ENCODE data around the gene BAAT.
"Not testable (repeated sequence)": the region's sequence is repeated elsewhere in the genome, so short reads cannot be mapped to it uniquely, and the experiment has no call there.

BAAT gene

DNA sequence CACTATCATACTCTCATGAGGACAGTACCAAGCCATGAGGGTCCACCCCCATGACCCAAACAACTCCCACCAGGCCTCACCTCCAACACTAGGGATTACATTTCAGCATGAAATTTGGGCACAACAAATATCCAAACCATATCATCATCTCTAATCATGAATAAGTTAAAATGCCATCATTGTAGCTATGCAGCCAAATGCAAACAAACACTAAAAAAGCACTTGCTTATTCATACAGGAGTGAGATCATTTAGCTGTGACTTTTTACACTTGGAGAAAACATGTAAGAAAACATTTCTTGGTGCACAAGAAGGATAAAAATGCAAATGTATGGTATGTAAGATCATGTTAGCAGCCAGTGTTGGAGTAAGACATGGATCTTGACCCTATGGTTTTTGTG is 24.2 kb downstream of the BAAT start:
- DNase-seq (ENCODE audit: low spot score), result no peak

DNA sequence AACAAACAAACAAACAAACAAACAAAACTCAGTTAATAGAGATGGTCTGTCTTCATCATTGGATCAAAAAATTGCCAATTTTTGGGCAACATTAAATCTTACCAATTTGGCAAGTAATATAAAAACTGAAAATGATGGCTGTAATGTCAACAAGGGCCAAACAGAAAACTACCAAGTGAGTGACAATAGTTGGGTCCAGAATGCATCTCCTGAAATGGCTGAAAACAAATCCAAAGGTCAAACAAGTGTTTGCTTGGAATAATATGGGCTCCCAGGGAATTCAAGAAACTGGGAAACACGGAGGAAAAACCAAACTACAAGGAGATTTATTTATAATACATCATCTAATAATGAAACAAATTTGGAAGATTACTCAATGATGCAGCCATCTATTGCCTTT is 25.1 kb downstream of the BAAT start:
- no peak for DNase-seq (ENCODE audit: low spot score)

DNA sequence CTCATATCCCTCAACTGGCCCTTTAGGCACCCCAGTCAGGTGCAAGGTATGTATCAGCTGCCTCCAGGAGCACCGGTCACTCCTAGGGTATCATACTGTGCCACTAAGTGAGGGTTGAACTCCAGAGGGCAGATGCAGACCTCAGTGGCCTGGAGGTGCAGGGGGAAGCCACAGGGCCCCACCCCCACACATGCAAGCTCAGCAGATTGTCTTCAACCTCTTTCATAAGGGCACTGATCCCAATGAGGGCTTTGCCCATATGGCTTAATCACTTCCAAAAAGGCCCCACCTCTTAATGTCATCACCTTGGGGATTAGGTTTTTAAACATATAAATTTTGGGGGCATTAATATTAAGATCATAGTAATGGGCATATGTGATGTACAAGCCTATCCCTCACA is 28.2 kb downstream of the BAAT start:
- DNase-seq (ENCODE audit: low spot score), result no peak

DNA sequence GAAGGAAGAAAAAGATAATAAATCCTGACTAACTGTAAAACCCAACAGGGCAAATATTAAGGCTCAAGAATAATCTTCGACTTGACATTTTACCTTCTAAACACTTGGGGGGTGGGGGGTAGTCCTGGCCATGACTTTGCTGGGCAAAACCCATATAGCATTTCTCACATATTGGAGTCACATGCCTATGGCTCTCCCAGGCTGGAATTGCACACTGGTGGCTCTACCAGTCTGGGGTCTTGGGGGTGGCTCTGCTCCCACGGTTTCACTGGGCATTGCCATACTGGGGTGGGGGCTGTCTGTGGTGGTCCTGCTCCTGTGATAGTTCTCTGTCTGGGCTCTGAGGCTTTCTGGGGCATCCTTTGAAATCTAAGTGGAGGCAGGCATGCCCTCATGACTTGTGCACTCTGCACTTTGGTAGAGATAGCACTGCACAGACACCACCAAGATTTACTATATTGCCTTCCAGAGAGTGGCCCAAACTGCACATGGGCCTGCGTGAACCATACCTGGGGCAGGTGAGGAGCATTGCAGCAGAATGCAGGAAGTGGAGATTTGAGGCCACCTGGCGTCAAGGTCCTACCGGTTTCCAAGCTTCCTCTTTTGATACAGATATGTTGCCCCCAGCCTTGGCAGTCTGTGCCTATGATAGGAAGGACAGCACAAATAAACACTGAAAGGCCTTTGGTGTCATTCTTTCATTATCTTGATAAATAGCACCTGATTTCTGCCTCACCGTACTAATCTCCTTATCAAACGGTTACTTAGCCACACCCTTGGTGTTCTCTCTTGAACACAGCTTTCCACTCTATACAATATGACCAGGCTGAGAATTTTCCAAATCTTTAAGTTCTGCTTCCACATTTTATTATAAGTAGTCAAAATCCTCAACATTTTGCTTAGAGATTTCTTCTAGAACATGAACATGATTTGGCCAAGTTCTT is 29.8 kb downstream of the BAAT start:
- no peak for DNase-seq (ENCODE audit: low spot score)

DNA sequence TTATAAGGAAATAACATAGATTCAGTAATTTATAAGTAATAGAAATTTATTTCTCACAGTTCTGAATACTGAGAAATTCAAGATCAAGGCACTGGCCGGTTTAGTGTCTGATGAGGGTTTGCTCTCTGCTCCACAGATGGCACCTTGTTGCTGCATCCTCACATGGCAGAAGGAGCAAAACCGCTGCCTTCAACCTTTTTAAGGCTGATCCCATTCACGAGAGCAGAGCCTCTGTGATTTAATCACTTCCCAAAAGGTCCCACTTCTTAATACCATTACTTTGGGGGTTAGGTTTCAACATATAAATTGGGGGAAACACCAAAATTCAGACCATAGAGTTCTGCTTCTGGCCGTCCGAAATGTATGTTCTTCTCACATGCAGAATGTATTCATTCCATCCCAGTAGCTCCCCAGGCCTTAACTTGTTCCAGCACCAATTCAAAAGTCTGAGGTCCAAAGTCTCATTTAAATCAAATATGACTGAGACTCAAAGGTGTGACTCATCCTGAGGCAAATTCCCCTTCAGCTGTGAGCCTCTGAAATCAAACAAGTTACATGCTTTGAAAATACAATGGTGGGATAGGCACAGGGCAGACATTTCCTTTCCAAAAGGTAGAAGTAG is 30.6 kb downstream of the BAAT start:
- DNase-seq (ENCODE audit: low spot score), result no peak

DNA sequence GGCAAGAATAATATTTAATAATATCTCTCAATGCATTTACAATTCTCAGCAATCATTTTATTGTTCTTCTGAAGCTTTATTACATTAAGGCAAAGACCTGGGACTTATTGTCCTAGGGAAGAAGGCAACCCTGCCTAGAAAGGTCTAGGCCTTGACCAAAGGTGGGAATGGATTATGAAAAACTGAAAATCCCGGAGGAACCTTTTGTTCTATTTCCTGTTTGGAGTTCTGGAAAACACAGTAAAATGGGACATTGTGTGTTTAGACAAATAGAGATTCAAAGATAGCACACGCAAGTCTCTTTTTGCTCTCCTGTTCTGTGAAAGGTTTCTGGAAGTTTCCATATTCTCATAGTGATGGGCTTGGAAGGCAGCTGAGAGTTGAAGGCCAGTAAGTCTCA is 31.1 kb downstream of the BAAT start:
- no peak for DNase-seq (ENCODE audit: low spot score)

DNA sequence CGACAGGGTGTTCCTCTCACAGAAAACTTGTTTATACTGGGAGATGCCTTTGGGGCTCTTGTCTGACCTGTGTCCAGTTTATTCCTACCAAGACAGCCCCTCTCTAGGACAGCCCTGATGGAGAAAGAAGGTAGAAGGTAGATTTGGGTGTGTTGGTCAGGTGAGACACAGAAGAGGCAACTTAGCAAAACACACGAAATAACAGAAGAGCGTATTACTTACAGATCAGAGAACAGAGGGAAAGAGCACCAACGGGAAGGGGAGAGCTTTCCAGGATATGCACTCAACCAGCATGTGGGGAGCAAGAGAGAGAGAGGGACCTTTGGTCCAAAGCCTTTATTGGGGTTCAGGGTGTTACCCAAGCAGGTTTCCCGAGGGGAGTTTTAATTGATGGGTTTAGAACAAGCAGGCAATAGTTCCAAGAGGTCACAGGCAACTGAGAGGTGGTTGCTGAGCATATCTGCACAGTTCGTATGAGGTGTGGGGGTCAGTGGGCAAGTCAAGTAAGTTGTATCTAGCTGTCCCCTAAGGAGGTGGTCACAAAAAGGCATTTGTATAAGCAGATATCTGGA is 31.8 kb downstream of the BAAT start:
- no peak for DNase-seq (ENCODE audit: low spot score)

DNA sequence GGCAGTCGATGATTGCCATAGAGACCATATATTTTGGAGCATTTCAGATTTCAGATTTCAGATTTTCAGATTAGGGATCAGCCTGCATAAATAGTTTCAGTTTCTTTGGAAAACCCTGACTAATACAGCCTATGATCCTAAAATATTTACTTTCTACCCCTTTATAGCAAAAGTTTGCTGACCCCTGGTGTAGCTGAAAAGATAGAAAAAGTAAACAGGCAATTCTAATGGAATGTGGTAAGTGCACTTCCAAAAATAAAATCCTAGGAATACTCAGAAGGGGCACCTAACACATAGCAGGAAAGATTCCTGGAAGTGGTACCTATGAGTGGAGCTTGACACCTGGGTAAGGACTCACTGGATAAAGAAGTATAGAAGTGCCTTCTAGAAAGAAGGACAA is 34.5 kb downstream of the BAAT start:
- no peak for DNase-seq (ENCODE audit: low spot score)

DNA sequence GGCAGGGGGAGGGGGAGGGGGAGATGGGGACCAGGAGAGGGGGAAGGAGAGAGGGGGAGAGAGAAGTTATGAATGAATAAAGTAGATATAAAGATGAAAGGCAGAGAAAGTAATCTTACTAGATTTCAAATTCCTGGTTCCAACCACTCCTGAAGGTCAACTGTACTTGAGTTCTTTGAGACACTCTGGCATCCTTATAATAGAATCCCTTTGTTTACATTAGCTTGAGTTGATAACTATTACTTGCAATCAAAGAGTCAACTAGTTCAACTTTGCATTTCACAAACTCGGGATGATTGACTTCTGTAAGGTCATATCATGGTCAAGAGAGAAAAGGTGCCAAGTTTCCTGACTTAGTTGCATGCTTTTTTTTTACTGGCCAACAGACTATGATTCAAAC is 42.2 kb downstream of the BAAT start:
- no peak for DNase-seq (ENCODE audit: low spot score)

DNA sequence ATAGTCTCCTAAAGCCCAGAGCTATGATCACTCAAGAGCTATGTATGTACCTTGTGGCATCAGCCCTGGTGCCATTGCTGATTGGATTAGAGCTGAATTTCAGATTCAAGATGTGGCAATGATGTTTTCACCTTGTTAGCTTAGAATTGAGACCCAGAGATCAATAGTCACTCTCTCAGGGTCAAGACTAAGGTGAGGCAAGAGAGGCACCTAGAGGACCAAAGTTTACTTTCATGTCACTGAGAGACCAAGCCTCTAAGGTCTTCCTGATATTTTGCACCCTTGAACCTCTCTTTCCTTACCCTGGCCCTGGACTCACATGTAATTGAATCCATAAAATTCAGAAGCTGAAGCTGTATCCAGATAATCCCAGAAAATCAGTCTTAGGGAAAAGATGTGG is 42.8 kb downstream of the BAAT start:
- no peak for DNase-seq (ENCODE audit: low spot score)

DNA sequence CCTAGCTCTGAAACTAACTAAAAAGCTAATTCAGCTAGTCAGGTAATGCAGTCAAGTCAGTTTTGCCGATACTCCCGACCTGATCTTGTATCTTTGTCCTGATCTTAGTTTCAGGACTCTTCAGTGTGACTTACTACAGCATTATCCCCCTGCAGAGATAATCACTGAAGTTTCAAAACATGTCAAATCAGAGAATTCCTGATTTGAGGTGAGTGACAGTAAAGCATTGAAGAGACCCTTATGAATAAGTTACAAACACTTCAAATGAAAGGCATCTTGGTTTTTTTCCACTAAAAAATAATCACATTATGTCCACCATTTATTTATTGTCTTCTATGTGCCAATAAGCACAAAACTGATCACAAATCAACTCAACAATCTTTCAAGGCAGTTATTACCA is 47.6 kb downstream of the BAAT start:
- DNase-seq (ENCODE audit: low spot score), result no peak

DNA sequence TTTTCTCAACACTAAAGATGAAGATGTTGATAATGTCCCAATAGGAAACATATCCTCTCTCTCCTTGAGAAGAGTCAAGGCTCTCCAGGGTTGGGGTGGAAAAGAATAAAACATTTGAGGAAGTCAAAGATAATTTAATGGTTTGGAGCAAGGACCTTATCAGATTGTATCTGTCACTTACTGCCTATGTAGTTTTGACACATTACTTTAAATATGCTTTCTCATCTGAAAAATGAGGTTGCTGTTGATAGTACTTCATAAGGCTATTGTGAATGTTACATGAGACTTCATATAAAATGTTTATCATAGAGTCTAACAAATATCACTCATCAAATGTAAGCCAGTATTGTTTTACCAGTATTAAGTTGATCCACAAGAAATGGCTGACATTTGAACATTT is 48.7 kb downstream of the BAAT start:
- DNase-seq (ENCODE audit: low spot score), result no peak

DNA sequence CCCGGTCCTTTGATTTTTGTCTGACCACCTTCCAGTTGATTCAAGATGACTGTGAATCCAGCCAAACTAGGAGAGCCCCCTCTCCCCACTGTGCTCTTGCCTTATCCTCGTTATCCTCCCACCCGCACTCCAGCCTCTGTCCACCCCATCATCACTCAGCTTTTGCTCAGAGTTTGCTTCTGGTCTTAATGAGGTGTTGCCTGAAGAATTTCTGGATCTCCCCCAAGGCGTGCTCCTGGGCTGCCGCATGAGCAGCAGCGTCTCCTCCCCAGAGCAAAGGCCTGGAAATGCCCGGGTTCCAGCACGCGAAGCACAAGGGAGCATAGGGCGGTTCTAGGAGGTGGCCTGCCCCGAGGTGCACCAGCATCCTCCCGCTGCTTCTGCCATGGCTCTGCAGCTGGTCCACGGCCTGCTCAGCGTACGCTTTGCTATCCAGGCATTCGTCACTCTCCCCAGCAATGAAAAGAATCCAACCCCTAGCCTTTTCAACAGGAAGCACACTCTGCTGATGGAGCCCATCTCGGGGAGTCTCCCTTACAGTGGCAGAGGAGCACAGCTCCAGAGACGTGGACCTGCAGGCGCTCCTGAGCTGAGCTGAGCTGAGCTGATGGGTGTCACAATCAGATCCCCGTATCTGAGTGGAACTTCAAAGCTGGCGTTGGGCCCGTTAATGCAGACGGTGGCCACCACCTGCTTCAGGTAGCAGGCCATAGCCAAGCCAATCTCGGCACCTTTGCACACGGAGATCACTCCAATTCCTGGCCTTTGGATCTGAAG is 50.7 kb downstream of the BAAT start:
- DNase-seq (ENCODE audit: low spot score), result no peak

DNA sequence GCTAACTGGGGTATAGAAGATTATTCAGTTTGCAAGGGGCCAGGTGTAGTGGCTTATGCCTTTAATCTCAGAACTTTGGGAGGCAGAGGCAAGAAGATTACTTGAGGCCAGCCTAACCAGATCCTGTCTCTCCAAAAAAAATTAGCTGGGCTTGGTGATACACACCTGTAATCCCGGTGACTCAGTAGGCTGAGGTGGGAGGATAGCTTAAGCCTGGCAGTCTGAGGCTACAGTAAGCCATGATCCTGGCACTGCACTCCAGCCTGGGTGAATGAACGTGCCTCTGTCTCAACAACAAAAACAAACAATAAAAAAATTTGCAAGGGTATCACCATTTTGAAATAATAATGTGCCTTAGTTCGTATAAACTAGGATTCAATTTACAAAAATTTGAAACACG is 51.3 kb downstream of the BAAT start:
- DNase-seq (ENCODE audit: low spot score), result no peak

DNA sequence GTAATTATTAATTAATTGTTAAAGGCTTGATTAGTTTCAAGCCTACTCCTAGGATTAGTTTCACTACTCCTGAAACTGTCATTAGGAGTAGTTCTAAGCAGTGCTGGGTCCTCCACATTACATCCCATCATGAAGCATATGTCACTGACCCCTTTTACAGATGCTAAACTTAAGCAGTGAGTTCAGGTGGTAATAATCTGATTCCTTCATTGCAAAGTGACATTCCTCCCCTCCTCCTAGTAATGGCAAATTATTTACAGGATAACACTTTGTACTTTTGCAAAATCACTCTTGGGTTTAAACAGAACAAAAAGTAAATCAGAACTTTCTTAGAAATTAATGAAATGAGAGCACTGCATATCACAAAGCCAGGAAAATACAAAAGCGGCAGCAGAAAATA is 52.4 kb downstream of the BAAT start:
- DNase-seq (ENCODE audit: low spot score), result no peak

DNA sequence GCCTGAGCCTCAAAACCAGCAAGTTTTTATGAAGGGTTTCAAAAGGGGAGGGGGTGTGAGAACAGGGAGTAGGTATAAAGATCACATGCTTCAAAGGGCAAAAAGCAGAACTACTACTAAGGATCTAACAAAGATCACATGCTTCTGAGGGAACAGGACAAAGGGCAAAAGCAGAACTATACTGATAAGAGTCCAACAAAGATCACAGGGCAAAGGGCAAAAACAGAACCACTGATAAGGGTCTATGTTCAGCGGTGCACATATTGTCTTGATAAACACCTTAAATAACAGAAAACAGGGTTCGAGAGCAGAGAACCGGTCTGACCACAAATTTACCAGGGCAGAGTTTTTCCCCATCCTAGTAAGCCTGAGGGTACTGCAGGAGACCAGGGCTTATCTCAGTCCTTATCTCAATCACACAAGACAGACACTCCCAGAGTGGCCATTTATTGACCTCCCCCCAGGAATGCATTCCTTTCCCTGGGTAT is 57.3 kb downstream of the BAAT start:
- not testable (repeated sequence) for DNase-seq (ENCODE audit: low spot score)

DNA sequence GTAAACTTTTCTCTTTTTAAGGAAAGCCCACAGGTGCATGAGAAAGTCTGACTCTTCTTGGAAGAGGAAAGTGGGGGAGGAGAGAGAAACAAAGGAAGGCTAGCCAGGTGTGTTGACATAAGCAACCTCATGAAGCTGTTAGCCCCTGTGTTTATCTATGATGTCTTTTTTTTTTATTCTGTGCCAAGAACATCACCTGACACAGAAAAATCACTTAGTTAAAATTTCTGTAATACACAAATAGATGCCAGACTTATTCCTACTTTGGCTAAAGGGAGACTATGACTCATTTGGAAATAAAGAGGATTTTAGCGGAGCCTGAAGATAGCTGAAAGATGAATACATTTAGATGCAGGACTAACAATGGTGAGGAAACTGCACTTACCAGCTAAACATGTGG is 58.3 kb downstream of the BAAT start:
- DNase-seq (ENCODE audit: low spot score), result no peak

DNA sequence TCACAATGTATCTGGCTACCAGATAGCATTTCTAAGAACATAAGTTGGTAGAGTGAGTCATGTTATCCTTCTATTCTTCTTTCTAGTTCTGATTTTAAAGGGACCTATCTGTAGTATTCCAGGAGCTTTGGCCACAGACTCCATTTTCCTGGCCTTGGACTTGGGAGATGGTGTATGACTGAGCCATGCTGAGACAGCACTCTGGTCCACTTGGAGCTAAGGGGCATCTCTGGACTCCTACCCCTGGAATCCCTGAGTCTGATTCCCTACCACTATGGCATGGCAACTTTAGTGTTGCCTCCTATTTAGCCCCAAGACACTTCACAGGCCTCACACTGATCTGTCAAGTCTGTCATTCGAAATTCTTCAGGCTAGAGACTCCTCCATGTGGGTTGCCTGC is 58.8 kb downstream of the BAAT start:
- no peak for DNase-seq (ENCODE audit: low spot score)

DNA sequence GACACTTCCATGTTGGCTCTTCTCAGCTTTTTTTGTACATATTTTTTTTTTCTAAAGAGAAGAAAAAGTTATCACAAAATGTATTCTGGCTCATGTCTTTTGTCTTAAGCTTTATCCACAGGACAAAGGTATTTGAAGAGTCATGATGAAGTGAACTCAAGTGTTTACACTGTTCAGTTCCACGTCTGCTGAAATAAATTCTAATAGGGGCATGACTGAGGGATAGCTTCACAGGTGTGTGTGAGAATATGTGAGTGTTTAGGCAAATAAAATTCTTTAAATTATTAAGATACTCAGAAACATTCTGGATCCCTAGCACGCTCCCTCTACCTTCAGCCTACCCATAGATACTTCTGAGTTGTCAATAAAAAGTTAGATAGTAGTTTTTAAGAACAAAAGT is 59.8 kb downstream of the BAAT start:
- DNase-seq (ENCODE audit: low spot score), result no peak

DNA sequence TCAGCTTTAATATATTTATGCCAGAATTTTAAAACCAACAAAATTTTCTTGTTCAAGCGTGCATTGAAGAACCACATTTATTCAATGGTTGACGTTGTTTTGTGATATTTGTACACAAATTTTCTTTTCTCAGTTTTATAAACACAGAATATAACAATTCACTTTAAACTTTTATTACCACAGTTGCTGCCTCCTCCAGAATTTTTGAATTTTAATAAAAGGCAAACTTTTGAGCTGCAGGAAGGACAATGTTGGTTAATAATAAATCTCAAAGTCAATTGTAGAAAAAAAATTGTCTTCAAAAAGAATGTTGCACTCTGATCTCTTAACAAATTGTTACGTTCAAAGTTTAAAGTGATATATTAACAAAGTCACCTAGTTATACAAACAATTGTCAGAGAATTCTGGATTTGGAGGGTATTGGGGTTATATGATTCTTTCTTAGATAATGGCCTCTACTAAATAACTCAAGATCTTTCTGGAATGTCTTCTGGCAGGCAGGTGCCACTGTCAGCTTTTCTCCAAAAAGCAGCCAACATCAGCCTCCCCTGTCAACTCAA is 60.5 kb downstream of the BAAT start:
- DNase-seq (ENCODE audit: low spot score), result no peak

DNA sequence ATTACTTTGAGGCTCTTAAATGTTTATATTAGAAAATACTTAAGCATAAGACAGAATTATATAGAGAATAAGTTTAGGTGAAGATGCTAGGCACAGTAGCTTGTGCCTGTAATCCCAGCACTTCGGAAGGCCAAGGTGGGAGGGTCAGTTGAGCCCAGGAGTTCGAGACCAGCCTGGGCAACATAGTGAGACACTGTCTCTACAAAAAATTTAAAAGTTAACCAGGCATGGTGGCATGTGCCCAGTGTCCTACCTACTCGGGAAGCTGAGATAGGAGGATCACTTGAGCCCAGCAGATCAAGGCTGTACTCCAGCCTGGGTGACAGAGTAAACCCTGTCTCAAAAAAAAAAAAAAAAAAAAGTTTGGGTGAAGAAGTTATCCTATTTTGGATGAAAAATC is 61.7 kb downstream of the BAAT start:
- no peak for DNase-seq (ENCODE audit: low spot score)

DNA sequence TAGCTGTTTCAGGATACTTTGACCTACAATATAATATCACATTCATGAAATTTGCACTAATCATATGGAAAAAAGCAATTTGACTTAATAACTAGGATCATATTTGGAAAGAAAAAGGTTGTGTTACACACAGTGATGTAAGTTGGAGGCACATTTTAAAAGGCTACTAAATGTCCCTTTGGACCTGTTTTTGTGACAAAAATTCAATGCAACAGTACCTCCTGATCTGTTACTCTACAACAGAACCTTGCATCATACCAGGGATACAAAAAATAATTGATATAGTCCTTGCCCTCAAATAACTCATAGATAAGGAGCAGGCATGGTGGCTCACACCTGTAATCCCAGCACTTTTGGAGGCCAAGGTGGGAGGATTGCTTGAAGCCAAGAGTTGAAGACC is 67.1 kb downstream of the BAAT start:
- no peak for DNase-seq (ENCODE audit: low spot score)
